HEK293 (cell line): Measurements from ENCODE around the gene SPRY4.
A peak's percentile ranks its signal among the peaks of the same experiment; 100 is the strongest.

Experiments used
- IKZF3 ChIP-seq: fragments of 450-650 bp; IDR thresholded peaks from 2 replicates; pipeline ENCODE4 v1.5.0; 2018; ENCODE audit warnings: missing biosample characterization, mild to moderate bottlenecking, missing genetic modification characterization, moderate library complexity
- KLF8 ChIP-seq: fragments of 450-650 bp; formaldehyde crosslinking; IDR thresholded peaks from 2 replicates; pipeline ENCODE4 v1.5.1; 2016; ENCODE audit warnings: missing biosample characterization, missing genetic modification characterization
- OSR2 ChIP-seq: fragments of 450-650 bp; formaldehyde crosslinking; IDR thresholded peaks from 2 replicates; pipeline ENCODE4 v1.5.1; 2016; ENCODE audit warnings: missing biosample characterization, missing genetic modification characterization
- PRDM10 ChIP-seq: fragments of 450-650 bp; formaldehyde crosslinking; IDR thresholded peaks from 2 replicates; pipeline ENCODE4 v1.5.1; 2016; ENCODE audit warnings: missing biosample characterization, missing genetic modification characterization
- PRDM2 ChIP-seq: fragments of 450-650 bp; formaldehyde crosslinking; IDR thresholded peaks from 2 replicates; pipeline ENCODE4 v1.5.1; 2016; ENCODE audit warnings: missing biosample characterization, missing genetic modification characterization, borderline replicate concordance
- ZBTB10 ChIP-seq: fragments of 450-650 bp; formaldehyde crosslinking; IDR thresholded peaks from 2 replicates; pipeline ENCODE4 v1.5.1; 2016; ENCODE audit warnings: missing biosample characterization, missing genetic modification characterization
- ZBTB11 ChIP-seq: fragments of 450-650 bp; formaldehyde crosslinking; conservative IDR thresholded peaks from 2 replicates; pipeline ENCODE4 v1.5.1; 2016; ENCODE audit warnings: low read depth, missing biosample characterization, missing genetic modification characterization
- ZEB2 ChIP-seq: fragments of 450-650 bp; formaldehyde crosslinking; IDR thresholded peaks from 2 replicates; pipeline ENCODE4 v1.5.1; 2016; ENCODE audit warnings: missing biosample characterization, missing genetic modification characterization
- ZFHX2 ChIP-seq: fragments of 450-650 bp; formaldehyde crosslinking; conservative IDR thresholded peaks from 2 replicates; pipeline ENCODE4 v1.5.1; 2016; ENCODE audit warnings: missing biosample characterization, missing genetic modification characterization
- ZFP69B ChIP-seq: fragments of 450-650 bp; formaldehyde crosslinking; IDR thresholded peaks from 2 replicates; pipeline ENCODE4 v1.5.1; 2016; ENCODE audit warnings: missing biosample characterization, missing genetic modification characterization
- ZNF280D ChIP-seq: fragments of 450-650 bp; formaldehyde crosslinking; IDR thresholded peaks from 2 replicates; pipeline ENCODE4 v1.5.1; 2016; ENCODE audit warnings: missing biosample characterization, missing genetic modification characterization
- ZNF324 ChIP-seq: fragments of 450-650 bp; formaldehyde crosslinking; IDR thresholded peaks from 2 replicates; pipeline ENCODE4 v1.5.1; 2016; ENCODE audit warnings: missing biosample characterization, missing genetic modification characterization
- ZNF48 ChIP-seq: fragments of 450-650 bp; formaldehyde crosslinking; IDR thresholded peaks from 2 replicates; pipeline ENCODE4 v1.5.1; 2016; ENCODE audit warnings: missing biosample characterization, missing genetic modification characterization
- ZNF561 ChIP-seq: fragments of 450-650 bp; IDR thresholded peaks from 2 replicates; pipeline ENCODE4 v1.5.1; 2018; ENCODE audit warnings: missing biosample characterization, missing genetic modification characterization, borderline replicate concordance
- ZNF580 ChIP-seq: fragments of 450-650 bp; formaldehyde crosslinking; IDR thresholded peaks from 2 replicates; pipeline ENCODE4 v1.5.1; 2016; ENCODE audit warnings: missing biosample characterization, missing genetic modification characterization
- ZNF670 ChIP-seq: fragments of 450-650 bp; formaldehyde crosslinking; IDR thresholded peaks from 2 replicates; pipeline ENCODE4 v1.5.1; 2016; ENCODE audit warnings: missing biosample characterization, missing genetic modification characterization, low read depth
- ZNF777 ChIP-seq: fragments of 450-650 bp; formaldehyde crosslinking; IDR thresholded peaks from 2 replicates; pipeline ENCODE4 v1.5.1; 2017; ENCODE audit warnings: missing biosample characterization, missing genetic modification characterization, borderline replicate concordance
- ZXDB ChIP-seq: fragments of 450-650 bp; formaldehyde crosslinking; IDR thresholded peaks from 2 replicates; pipeline ENCODE4 v1.5.1; 2016; ENCODE audit warnings: missing biosample characterization, missing genetic modification characterization

Gene SPRY4

GRCh38 chr5:142356716-142357468, 32.1 kb upstream of the SPRY4 start (continued):
- TF ChIP-seq ZNF280D (tag by site-specific recombination) = no peak
- no peak for TF ChIP-seq ZNF324 (tag by site-specific recombination)
- peak; percentile 51; the same call in 1 of the 2 replicates for TF ChIP-seq ZBTB11
- TF ChIP-seq ZXDB (tag by site-specific recombination) = 0 out of 2 replicates have a peak, but pooled peaks have one; percentile 47
- TF ChIP-seq ZBTB10 (tag by site-specific recombination) = no peak
- TF ChIP-seq IKZF3 (tag by site-specific recombination) = peak; percentile 71
- no peak for TF ChIP-seq PRDM2
- TF ChIP-seq PRDM10 (tag by site-specific recombination) = peak; percentile 35; the same call in 1 of the 2 replicates
- TF ChIP-seq ZFHX2 (tag by site-specific recombination) = peak; percentile 92
- no peak for TF ChIP-seq ZNF670 (tag by site-specific recombination)
- TF ChIP-seq ZNF777 (tag by site-specific recombination) = peak; percentile 36; the same call in 1 of the 2 replicates
- TF ChIP-seq KLF8 (tag by site-specific recombination) = no peak; the same call in 1 of the 2 replicates
- peak; percentile 66 for TF ChIP-seq OSR2 (tag by site-specific recombination)
- TF ChIP-seq ZEB2 = no peak; the same call in 1 of the 2 replicates
- no peak for TF ChIP-seq ZNF580
- TF ChIP-seq ZFP69B (tag by site-specific recombination) = 0 out of 2 replicates have a peak, but pooled peaks have one; percentile 26
- peak; percentile 39; the same call in 1 of the 2 replicates for TF ChIP-seq ZNF561 (tag by site-specific recombination)
- TF ChIP-seq ZNF48 (tag by site-specific recombination) = no peak
